Frontal cortex (tissue), 4 donors: ENCODE results near the gene RPRD2. TPM values are rescaled to one million over a fixed set of nuclear protein-coding genes. Genes with fewer than 3 reads are reported as not detected.

Experiments used
- DNase-seq, 2 donors: peaks; one replicate each; pipeline ENCODE4 v3.0.0; 2012; ENCODE audit warnings: low spot score in 2 of 2
- FAIRE-seq: peaks from 2 replicates; lab custom pipeline; 2012; peaks lifted over from hg19 to GRCh38; lab: Jason Lieb, UNC
- total RNA-seq: library from RNA; depleted of rRNA; stranded (reverse); fragments of >200 nt; gene quantifications from one replicate; pipeline ENCODE4 v1.2.3, GENCODE V29; 2014
- donor health status: control.
- donor health status: control.
- donor health status: control.

The RPRD2 gene
- total RNA-seq, 1 donor from 2014 or later: 15.5 TPM

- no peak for DNase-seq
- FAIRE-seq: no peak
These were observed 145.0 kb downstream of the RPRD2 start for GRCh38 chr1:150508982-150509381.

GRCh38 chr1:150511551-150511950 lies 147.6 kb downstream of the RPRD2 start:
- DNase-seq: no peak
- no peak for FAIRE-seq

- DNase-seq (no peak), FAIRE-seq (no peak)
These were observed 148.2 kb downstream of the RPRD2 start for GRCh38 chr1:150511985-150512660.

DNA sequence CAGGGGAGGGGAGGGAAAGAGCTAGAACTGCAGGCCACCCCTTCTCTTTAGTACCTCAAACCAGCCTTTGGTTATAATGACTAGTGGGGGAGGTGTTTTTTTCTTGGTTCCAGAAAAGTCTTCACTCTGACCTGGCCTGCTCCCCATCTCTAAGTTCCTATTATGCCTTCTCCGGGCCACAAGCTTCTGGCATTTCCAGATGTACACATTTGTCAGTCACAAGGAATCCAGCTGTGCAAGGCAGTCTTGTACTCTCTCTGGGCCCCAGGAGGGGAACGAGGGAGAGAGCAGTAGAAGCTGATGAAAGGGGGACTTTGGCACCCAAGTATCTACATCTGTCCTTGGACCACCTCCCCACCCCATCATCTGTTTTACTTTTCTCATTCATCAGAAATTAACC lies 148.9 kb downstream of the RPRD2 start:
- FAIRE-seq: no peak
- DNase-seq: no peak

DNA sequence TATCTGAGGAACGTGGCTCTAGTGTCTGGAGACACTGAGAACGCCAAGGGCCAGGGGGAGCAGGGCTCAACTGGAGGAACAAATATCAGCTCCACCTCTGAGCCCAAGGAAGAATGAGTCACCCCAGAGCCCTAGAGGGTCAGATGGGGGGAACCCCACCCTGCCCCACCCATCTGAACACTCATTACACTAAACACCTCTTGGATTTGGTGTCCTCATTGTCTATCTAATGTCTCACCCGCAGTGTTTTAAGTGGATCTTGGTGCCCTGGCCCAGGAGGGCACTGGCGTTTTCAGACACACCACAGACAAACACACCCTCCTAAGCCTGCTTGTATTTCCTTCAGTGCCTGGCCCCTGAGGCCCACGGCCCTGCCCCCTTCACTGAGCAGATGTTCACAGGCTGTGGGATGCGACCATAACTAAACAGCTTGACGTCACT lies 149.4 kb downstream of the RPRD2 start:
- FAIRE-seq (no peak), DNase-seq (no peak)

DNA sequence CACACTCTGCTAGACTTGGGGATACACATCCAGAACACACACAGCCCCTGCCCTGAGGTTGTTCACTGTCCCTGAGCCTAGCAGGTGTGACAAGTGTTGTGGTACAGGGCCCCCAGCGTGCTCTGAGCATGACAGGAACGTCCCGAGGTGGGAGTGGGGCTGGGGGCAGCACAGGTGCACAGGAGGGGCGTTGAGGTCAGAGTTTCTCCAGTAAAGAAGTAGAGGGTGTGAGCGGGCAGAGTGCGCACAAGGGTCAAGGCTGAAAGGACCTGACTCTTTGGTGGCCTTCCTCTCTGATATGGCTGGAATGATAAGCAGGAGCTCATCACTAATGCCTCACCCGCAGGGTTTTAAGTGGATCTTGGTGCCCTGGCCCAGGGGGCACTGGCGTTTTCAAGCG lies 150.3 kb downstream of the RPRD2 start:
- no peak for FAIRE-seq
- no peak for DNase-seq

DNA sequence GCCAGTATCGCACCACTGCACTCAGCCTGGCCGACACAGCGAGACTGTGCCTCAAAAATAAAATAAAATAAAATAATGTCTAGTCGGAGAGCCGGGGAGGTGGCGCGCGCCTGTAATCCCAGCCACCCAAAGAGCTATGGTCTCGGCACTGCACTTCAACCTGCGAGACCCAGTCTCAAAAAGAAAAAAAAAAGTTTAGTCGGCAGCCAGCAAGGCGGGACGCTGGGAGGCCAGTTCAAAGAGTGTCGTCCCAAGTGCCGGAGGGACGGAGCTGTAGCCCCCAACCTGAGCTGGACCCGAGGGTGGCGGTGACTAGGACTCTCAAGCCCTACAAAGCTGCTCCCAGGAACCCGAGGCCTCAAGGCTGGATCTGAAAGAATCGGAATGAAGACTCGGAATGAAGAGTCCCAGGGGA lies 151.0 kb downstream of the RPRD2 start:
- no peak for DNase-seq
- no peak for FAIRE-seq

DNA sequence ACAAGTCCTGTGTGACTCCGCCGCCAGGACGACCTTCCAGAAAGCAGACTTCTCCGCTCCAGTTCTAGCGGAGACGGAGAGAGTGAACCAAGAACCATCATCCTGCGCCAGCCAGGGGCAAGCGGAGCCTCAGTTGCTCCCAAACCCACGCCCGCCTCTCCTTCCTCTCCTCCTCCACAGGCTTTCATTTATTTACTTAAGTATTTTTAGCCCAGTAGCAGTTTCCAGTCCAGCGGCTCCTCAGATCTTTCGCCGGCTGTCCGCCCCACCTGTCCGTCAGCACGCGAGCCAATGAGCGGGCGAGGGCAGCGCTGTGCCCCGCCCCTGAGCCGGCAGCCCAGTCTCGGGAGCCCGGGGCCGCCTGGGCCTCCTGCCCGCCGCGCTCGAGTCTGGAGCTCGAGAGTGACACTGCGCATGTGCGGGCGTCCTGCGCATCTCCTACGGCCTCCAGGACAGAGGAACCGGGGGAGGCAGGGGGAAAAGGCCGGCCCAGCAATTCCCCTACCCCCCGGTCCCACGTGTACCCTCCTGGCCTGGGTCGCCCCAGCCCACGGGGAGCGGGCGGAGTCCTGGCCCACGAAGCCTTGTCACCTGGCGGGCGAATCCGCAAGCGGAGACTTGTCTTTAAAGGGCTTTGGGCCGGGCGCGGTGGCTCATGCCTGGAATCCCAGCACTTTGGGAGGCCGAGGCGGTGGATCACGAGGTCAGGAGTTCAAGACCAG lies 151.5 kb downstream of the RPRD2 start, which contains the start of gene FALEC:
Gene FALEC, plus strand, starts transcription at position 425 of the 722 bp plus-strand sequence.
- DNase-seq (peak; percentile 90 to 98), FAIRE-seq (no peak)

DNA sequence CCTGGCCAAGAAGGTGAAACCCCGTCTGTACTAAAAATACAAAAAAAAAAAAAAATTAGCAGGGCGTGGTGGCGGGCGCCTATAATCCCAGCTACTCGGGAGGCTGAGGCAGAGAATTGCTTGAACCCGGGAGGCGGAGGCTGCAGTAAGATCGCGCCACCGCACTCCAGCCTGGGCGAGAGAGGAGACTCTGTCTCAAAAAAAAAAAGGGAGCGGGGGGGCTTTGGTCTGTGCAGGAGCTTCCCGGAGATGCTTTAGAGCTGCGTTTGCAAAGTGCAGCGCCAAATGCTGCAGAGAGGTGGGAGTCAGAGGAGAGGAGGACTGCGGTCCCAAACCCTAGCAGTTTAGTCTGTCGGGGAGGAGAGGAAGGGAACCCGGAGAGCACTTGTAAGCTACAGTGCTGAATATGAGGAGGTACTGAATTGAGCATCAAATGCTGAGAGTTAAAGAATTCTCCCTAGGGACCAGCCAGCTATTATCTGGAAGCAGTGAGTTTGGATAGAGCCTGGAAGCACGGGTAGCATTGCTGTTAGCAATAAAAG lies 152.2 kb downstream of the RPRD2 start:
- no peak for DNase-seq

GRCh38 chr1:150516616-150517015 lies 152.7 kb downstream of the RPRD2 start:
- DNase-seq (no peak), FAIRE-seq (no peak)

More for the DNA sequence above, 152.2 kb downstream of the RPRD2 start:
- no peak for FAIRE-seq

GRCh38 chr1:150521196-150521968 lies 157.4 kb downstream of the RPRD2 start:
- DNase-seq (no peak), FAIRE-seq (no peak)

- no peak for DNase-seq
- FAIRE-seq: no peak
These were observed 161.4 kb downstream of the RPRD2 start for GRCh38 chr1:150525348-150525747.

Other genes with a start within 250 kb of the RPRD2 start
- gene PLEKHO1, start 214.2 kb upstream of the RPRD2 start, total RNA-seq: 76.6 TPM
- gene ANP32E, start 128.0 kb upstream of the RPRD2 start, total RNA-seq: 18.8 TPM
- gene CA14, start 106.4 kb upstream of the RPRD2 start, total RNA-seq: 0.41 TPM
- 83.2 TPM for gene APH1A, start 95.1 kb upstream of the RPRD2 start, total RNA-seq
- 9.4 TPM for gene C1orf54, start 91.4 kb upstream of the RPRD2 start, total RNA-seq
- 2.0 TPM for gene CIART, start 81.6 kb upstream of the RPRD2 start, total RNA-seq
- gene MRPS21, start 70.3 kb upstream of the RPRD2 start, total RNA-seq: 84.0 TPM
- 37.9 TPM for gene PRPF3, start 42.6 kb upstream of the RPRD2 start, total RNA-seq
- gene TARS2, start 123.3 kb downstream of the RPRD2 start, total RNA-seq: 22.8 TPM
- 0.41 TPM for gene ECM1, start 144.0 kb downstream of the RPRD2 start, total RNA-seq
- gene FALEC, start 151.6 kb downstream of the RPRD2 start, total RNA-seq: 0.41 TPM
- gene ADAMTSL4, start 185.3 kb downstream of the RPRD2 start, total RNA-seq: under 0.01 TPM
- gene MCL1, start 215.5 kb downstream of the RPRD2 start, total RNA-seq: 110 TPM